ENCODE data around the gene MPHOSPH8. TPM values are rescaled to one million over a fixed set of nuclear protein-coding genes. Genes with fewer than 3 reads are reported as not detected.

MPHOSPH8 gene
- polyA plus RNA-seq, 1 donor (not counting 4 experiments of a cell fraction or from before 2014, with no cell fraction given), result 24.7 TPM

DNA sequence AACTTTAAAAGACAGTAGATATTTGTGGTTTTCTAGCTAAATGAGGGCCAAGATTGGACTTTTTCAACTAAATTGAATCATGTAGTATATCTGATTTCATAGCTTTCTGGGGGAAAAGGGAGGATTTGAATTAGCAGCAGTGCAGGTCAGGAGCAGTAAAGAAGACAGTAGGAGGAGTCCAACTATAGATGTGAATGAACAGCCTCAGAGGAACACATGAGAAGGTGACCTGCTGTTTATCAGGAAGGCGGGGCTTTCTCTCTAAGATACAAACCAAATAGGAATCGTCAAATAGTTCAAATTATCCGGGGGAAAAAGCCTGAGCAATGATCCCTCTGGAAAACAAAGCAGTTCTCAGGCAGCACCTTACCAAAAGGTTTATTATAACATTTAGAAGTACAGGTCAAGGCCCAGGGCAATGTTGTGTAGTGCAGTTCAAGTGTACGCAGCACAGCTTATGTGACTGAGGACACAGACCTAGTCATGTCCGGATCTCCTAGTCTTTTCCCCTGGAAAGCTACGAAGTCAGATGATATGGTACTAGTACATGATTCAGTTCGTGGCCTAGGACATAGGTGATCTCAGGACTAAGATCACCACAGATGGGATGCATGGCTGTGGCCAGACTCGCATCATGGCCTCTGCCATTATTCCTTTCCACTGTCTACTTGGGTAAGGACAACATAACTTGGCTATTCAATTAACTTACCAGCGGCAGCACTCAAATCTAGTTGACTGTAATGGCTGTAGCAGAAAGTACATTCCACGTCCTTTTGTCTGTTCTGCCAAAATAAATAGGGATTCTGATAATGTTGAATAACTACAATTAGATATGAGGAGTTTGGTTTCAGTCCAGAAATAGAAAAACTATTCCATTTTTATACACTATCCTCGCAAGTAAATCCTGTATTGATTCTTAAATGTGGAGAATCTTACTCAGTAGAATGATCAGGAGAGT lies 40.3 kb downstream of the MPHOSPH8 start:
- no peaks in the 10 kb centered on the region for H3K27me3 ChIP-seq (ENCODE audit: control insufficient read depth, extremely low read depth, insufficient read depth, low read length)
- no peak overlapping the region for H2AFZ ChIP-seq (ENCODE audit: control insufficient read depth, low read length)
- H3K4me3 ChIP-seq (ENCODE audit: control insufficient read depth in 2 of 3, extremely low read depth in 1 of 3, insufficient read depth in 2 of 3, low read depth in 1 of 3, low read length in 3 of 3), result no peak overlapping the region
- no peaks in the 10 kb centered on the region for H3K9me1 ChIP-seq (ENCODE audit: control insufficient read depth, extremely low read depth, insufficient read depth, low read length)
- H3K36me3 ChIP-seq (ENCODE audit: control insufficient read depth in 2 of 2, extremely low read depth in 1 of 2, insufficient read depth in 2 of 2, low read length in 2 of 2), result peaks cover 17 to 37% of the 10 kb centered on the region in 2 experiments
- H3K79me2 ChIP-seq (ENCODE audit: control insufficient read depth, insufficient read depth, low read length), result no peaks in the 10 kb centered on the region
- H3K9ac ChIP-seq (ENCODE audit: control insufficient read depth, extremely low read depth, insufficient read depth, low read length), result no peak overlapping the region
- H3K9me3 ChIP-seq (ENCODE audit: control insufficient read depth, low read depth, low read length), result no peaks in the 10 kb centered on the region
- H4K20me1 ChIP-seq (ENCODE audit: control insufficient read depth, extremely low read depth, insufficient read depth, low read length), result no peaks in the 10 kb centered on the region
- H3K27ac ChIP-seq (ENCODE audit: control insufficient read depth, insufficient read depth, low read length), result no peak overlapping the region
- DNase-seq (ENCODE audit: low read depth, low spot score) (no peak), FAIRE-seq (no peak)
- dilution Hi-C loops (cut with MboI; ENCODE audit: extremely low pct_ligation_motif_present, low sequenced_read_pairs), result no loop called here
- no peak overlapping the region for H3K4me2 ChIP-seq (ENCODE audit: control insufficient read depth, extremely low read depth, insufficient read depth, low read depth, low read length)
- TF ChIP-seq, protein P1, sequence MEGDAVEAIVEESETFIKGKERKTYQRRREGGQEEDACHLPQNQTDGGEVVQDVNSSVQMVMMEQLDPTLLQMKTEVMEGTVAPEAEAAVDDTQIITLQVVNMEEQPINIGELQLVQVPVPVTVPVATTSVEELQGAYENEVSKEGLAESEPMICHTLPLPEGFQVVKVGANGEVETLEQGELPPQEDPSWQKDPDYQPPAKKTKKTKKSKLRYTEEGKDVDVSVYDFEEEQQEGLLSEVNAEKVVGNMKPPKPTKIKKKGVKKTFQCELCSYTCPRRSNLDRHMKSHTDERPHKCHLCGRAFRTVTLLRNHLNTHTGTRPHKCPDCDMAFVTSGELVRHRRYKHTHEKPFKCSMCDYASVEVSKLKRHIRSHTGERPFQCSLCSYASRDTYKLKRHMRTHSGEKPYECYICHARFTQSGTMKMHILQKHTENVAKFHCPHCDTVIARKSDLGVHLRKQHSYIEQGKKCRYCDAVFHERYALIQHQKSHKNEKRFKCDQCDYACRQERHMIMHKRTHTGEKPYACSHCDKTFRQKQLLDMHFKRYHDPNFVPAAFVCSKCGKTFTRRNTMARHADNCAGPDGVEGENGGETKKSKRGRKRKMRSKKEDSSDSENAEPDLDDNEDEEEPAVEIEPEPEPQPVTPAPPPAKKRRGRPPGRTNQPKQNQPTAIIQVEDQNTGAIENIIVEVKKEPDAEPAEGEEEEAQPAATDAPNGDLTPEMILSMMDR (optimal IDR thresholded peaks at IDR 0.05 in 1 of 3, IDR thresholded peaks at IDR 0.05 in 1 of 3, conservative IDR thresholded peaks at IDR 0.05 in 1 of 3; ENCODE audit: extremely low read depth in 1 of 3, insufficient read depth in 2 of 3, low read length in 3 of 3), result no peak
- no peak for TF ChIP-seq EZH2 (IDR thresholded peaks at IDR 0.05; ENCODE audit: low read length)
- H3K4me1 ChIP-seq (ENCODE audit: control insufficient read depth, extremely low read depth, insufficient read depth, low read length), result no peaks in the 10 kb centered on the region

DNA sequence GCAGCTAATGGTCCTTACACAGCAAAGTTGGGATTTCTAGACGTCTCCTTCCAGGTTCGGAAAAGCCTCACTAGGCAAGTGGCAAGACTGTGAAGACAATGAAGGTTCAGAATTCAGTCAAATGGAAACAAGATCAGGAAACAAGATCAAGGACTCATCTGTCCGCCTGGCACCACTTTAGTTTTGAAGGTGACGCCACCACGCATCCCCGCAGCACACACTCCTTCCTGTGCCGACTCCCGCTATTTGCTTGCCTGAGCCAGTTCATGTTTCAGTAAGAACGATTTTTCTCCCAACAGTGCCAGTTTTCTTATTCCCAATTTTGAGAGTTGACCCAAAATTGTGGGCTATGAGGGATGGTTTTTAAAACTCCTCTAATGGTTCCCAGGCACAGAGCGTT lies 41.4 kb downstream of the MPHOSPH8 start:
- H3K79me2 ChIP-seq (ENCODE audit: control insufficient read depth, insufficient read depth, low read length), result no peaks in the 10 kb centered on the region
- H3K27me3 ChIP-seq (ENCODE audit: control insufficient read depth, extremely low read depth, insufficient read depth, low read length), result no peaks in the 10 kb centered on the region
- DNase-seq (ENCODE audit: low read depth, low spot score), result no peak
- no peaks in the 10 kb centered on the region for H3K9me3 ChIP-seq (ENCODE audit: control insufficient read depth, low read depth, low read length)
- TF ChIP-seq EZH2 (IDR thresholded peaks at IDR 0.05; ENCODE audit: low read length), result no peak
- TF ChIP-seq, protein P1 (optimal IDR thresholded peaks at IDR 0.05 in 1 of 3, IDR thresholded peaks at IDR 0.05 in 1 of 3, conservative IDR thresholded peaks at IDR 0.05 in 1 of 3; ENCODE audit: extremely low read depth in 1 of 3, insufficient read depth in 2 of 3, low read length in 3 of 3), result no peak
- H3K4me3 ChIP-seq (ENCODE audit: control insufficient read depth in 2 of 3, extremely low read depth in 1 of 3, insufficient read depth in 2 of 3, low read depth in 1 of 3, low read length in 3 of 3), result no peak overlapping the region
- H3K27ac ChIP-seq (ENCODE audit: control insufficient read depth, insufficient read depth, low read length), result no peak overlapping the region
- FAIRE-seq, result no peak
- dilution Hi-C loops (cut with MboI; ENCODE audit: extremely low pct_ligation_motif_present, low sequenced_read_pairs), result no loop called here
- H3K4me1 ChIP-seq (ENCODE audit: control insufficient read depth, extremely low read depth, insufficient read depth, low read length), result no peaks in the 10 kb centered on the region
- H2AFZ ChIP-seq (ENCODE audit: control insufficient read depth, low read length), result no peak overlapping the region
- no peak overlapping the region for H3K4me2 ChIP-seq (ENCODE audit: control insufficient read depth, extremely low read depth, insufficient read depth, low read depth, low read length)
- no peaks in the 10 kb centered on the region for H4K20me1 ChIP-seq (ENCODE audit: control insufficient read depth, extremely low read depth, insufficient read depth, low read length)
- no peaks in the 10 kb centered on the region for H3K9me1 ChIP-seq (ENCODE audit: control insufficient read depth, extremely low read depth, insufficient read depth, low read length)
- no peak overlapping the region for H3K9ac ChIP-seq (ENCODE audit: control insufficient read depth, extremely low read depth, insufficient read depth, low read length)
- H3K36me3 ChIP-seq (ENCODE audit: control insufficient read depth in 2 of 2, extremely low read depth in 1 of 2, insufficient read depth in 2 of 2, low read length in 2 of 2), result peaks cover 16 to 34% of the 10 kb centered on the region in 2 experiments

Data from keratinocyte (primary cell).